Activated naive CD4-positive, alpha-beta T cell treated with anti-CD3 and anti-CD28 coated beads for 36 hours (primary cell): Measurements from ENCODE around the gene MYORG. TPM values are rescaled to one million over a fixed set of nuclear protein-coding genes. Genes with fewer than 3 reads are reported as not detected.
A peak's percentile ranks its signal among the peaks of the same experiment; 100 is the strongest.

ENCODE experiments used
- CTCF ChIA-PET: fragments of 350-600 bp; sonication (Branson Sonifier 250); formaldehyde crosslinking; loops from one replicate; lab custom pipeline; 2021; ENCODE audit warnings: antibody characterized with exemption; lab: Charles Lee
- DNase-seq: peaks from one replicate; pipeline ENCODE4 v3.0.0-alpha.2; 2020
- H3K27ac Mint-ChIP-seq: one replicate; pipeline ENCODE4 v1.8.0; 2021; ENCODE audit warnings: mild to moderate bottlenecking, mixed read lengths
- H3K27me3 Mint-ChIP-seq: one replicate; pipeline ENCODE4 v1.8.0; 2021; ENCODE audit warnings: low read depth, mixed read lengths
- H3K36me3 Mint-ChIP-seq: one replicate; pipeline ENCODE4 v1.8.0; 2021; ENCODE audit warnings: low read depth, mixed read lengths
- H3K4me1 Mint-ChIP-seq: one replicate; pipeline ENCODE4 v1.8.0; 2021; ENCODE audit warnings: low read depth, mixed read lengths
- H3K4me3 Mint-ChIP-seq: one replicate; pipeline ENCODE4 v1.8.0; 2021; ENCODE audit warnings: mild to moderate bottlenecking, moderate library complexity, mixed read lengths
- H3K9me3 Mint-ChIP-seq: one replicate; pipeline ENCODE4 v1.8.0; 2021; ENCODE audit warnings: mixed read lengths
- intact Hi-C: fragments of 100-400 bp; cut with micrococcal nuclease; formaldehyde crosslinking; loops from one replicate; pipeline ENCODE4 v1.15.1; 2023
- total RNA-seq, 2 experiments: library from RNA; stranded (reverse); gene quantifications; one replicate each; pipeline ENCODE4 v1.2.3, GENCODE V29; 2021

The MYORG gene
- total RNA-seq = 1 to 10 TPM; 1.1 to 2.0 TPM

GRCh38 chr9:34376596-34377403, at the start of gene MYORG:
MYORG (minus strand) TSS chr9:34376898; CDS start chr9:34372943, 3,955 bp downstream.
- Mint-ChIP-seq H3K27me3 (no peaks in the 10 kb centered on the region), H3K9me3 (no peaks in the 10 kb centered on the region), H3K4me3 (peak within 1 kb of the TSS; percentile 80), H3K4me1 (peaks cover 30% of the 10 kb centered on the region), H3K27ac (no peak within 1 kb of the TSS), H3K36me3 (no peaks in the 10 kb centered on the region)
- DNase-seq = peak; percentile 97
- CTCF ChIA-PET = interaction anchor here (0.6 to 6.4 kb wide), 8 partner anchors 27 to 227 kb away, joined by 3 to 89 read pairs (median 3); no protein-coding TSS in a partner anchor
- intact Hi-C loops = loop anchor here (1.0 to 5.0 kb wide), 3 partner anchors 48 to 611 kb away; partner anchors contain the start of genes DCAF12, DNAJB5, KIF24 and NUDT2

GRCh38 chr9:34419716-34420504, 43.2 kb upstream of the MYORG start:
- no peak for DNase-seq
- CTCF ChIA-PET = interaction anchor here (1.4 to 5.1 kb wide), 2 partner anchors 16 to 81 kb away, joined by 3 to 19 read pairs; no protein-coding TSS in a partner anchor
- H3K36me3 Mint-ChIP-seq = no peaks in the 10 kb centered on the region
- intact Hi-C loops = no loop called here
- no peak overlapping the region for H3K4me3 Mint-ChIP-seq
- H3K9me3 Mint-ChIP-seq = no peaks in the 10 kb centered on the region
- H3K27me3 Mint-ChIP-seq = no peaks in the 10 kb centered on the region
- H3K4me1 Mint-ChIP-seq = no peaks in the 10 kb centered on the region
- no peak overlapping the region for H3K27ac Mint-ChIP-seq

GRCh38 chr9:34417734-34418133, 41.0 kb upstream of the MYORG start:
- Mint-ChIP-seq H3K36me3 (no peaks in the 10 kb centered on the region), H3K9me3 (no peaks in the 10 kb centered on the region), H3K4me1 (no peaks in the 10 kb centered on the region), H3K4me3 (no peak overlapping the region), H3K27ac (no peak overlapping the region), H3K27me3 (no peaks in the 10 kb centered on the region)
- no peak for DNase-seq
- intact Hi-C loops = no loop called here
- CTCF ChIA-PET = interaction anchor here (0.6 to 1.1 kb wide), 3 partner anchors 21 to 186 kb away, joined by 3 read pairs; no protein-coding TSS in a partner anchor

GRCh38 chr9:34413231-34413852, 36.6 kb upstream of the MYORG start:
- H3K4me1 Mint-ChIP-seq = no peaks in the 10 kb centered on the region
- no peaks in the 10 kb centered on the region for H3K27me3 Mint-ChIP-seq
- peak; percentile 68 for DNase-seq
- intact Hi-C loops = no loop called here
- H3K27ac Mint-ChIP-seq = no peak overlapping the region
- CTCF ChIA-PET = interaction anchor here (1.0 to 2.7 kb wide), 3 partner anchors 10 to 190 kb away, joined by 3 to 12 read pairs (median 3); no protein-coding TSS in a partner anchor
- H3K4me3 Mint-ChIP-seq = no peak overlapping the region
- no peaks in the 10 kb centered on the region for H3K36me3 Mint-ChIP-seq
- no peaks in the 10 kb centered on the region for H3K9me3 Mint-ChIP-seq

GRCh38 chr9:34412336-34412735, 35.6 kb upstream of the MYORG start:
- no peaks in the 10 kb centered on the region for H3K36me3 Mint-ChIP-seq
- intact Hi-C loops = no loop called here
- H3K27me3 Mint-ChIP-seq = no peaks in the 10 kb centered on the region
- no peaks in the 10 kb centered on the region for H3K9me3 Mint-ChIP-seq
- CTCF ChIA-PET = interaction anchor here (1.0 to 2.7 kb wide), 2 partner anchors 9 to 191 kb away, joined by 3 to 12 read pairs; no protein-coding TSS in a partner anchor
- H3K27ac Mint-ChIP-seq = no peak overlapping the region
- DNase-seq = no peak
- H3K4me3 Mint-ChIP-seq = no peak overlapping the region
- H3K4me1 Mint-ChIP-seq = no peaks in the 10 kb centered on the region

- no peaks in the 10 kb centered on the region for H3K9me3 Mint-ChIP-seq
- H3K4me3 Mint-ChIP-seq = no peak overlapping the region
- H3K36me3 Mint-ChIP-seq = no peaks in the 10 kb centered on the region
- no peaks in the 10 kb centered on the region for H3K4me1 Mint-ChIP-seq
- no peak for DNase-seq
- H3K27ac Mint-ChIP-seq = no peak overlapping the region
- no peaks in the 10 kb centered on the region for H3K27me3 Mint-ChIP-seq
- intact Hi-C loops = no loop called here
- CTCF ChIA-PET = interaction anchor here (0.7 kb wide), 1 partner anchor 99 kb away, joined by 3 read pairs; no protein-coding TSS in a partner anchor
These were observed 32.5 kb upstream of the MYORG start for GRCh38 chr9:34409154-34409553.

- no peaks in the 10 kb centered on the region for H3K36me3 Mint-ChIP-seq
- no peaks in the 10 kb centered on the region for H3K4me1 Mint-ChIP-seq
- H3K9me3 Mint-ChIP-seq = no peaks in the 10 kb centered on the region
- DNase-seq = no peak
- H3K27ac Mint-ChIP-seq = no peak overlapping the region
- CTCF ChIA-PET = no interaction called here
- H3K27me3 Mint-ChIP-seq = no peaks in the 10 kb centered on the region
- intact Hi-C loops = no loop called here
- no peak overlapping the region for H3K4me3 Mint-ChIP-seq
These were observed 31.5 kb upstream of the MYORG start for GRCh38 chr9:34408173-34408572.

- Mint-ChIP-seq H3K4me1 (no peaks in the 10 kb centered on the region), H3K27me3 (no peaks in the 10 kb centered on the region), H3K4me3 (no peak overlapping the region), H3K36me3 (peaks cover 2% of the 10 kb centered on the region), H3K9me3 (no peaks in the 10 kb centered on the region), H3K27ac (no peak overlapping the region)
- DNase-seq = no peak
- CTCF ChIA-PET = interaction anchor here (2.8 to 4.9 kb wide), 2 partner anchors 97 to 186 kb away, joined by 18 to 77 read pairs; no protein-coding TSS in a partner anchor
- intact Hi-C loops = no loop called here
These were observed 29.5 kb upstream of the MYORG start for GRCh38 chr9:34406219-34406618.

GRCh38 chr9:34405719-34406118, 29.0 kb upstream of the MYORG start:
- H3K36me3 Mint-ChIP-seq = peaks cover 2% of the 10 kb centered on the region
- DNase-seq = no peak
- no peaks in the 10 kb centered on the region for H3K4me1 Mint-ChIP-seq
- CTCF ChIA-PET = interaction anchor here (2.6 to 4.9 kb wide), 4 partner anchors 16 to 186 kb away, joined by 18 to 77 read pairs (median 19); no protein-coding TSS in a partner anchor
- no peaks in the 10 kb centered on the region for H3K27me3 Mint-ChIP-seq
- no peaks in the 10 kb centered on the region for H3K9me3 Mint-ChIP-seq
- no peak overlapping the region for H3K4me3 Mint-ChIP-seq
- H3K27ac Mint-ChIP-seq = no peak overlapping the region
- intact Hi-C loops = no loop called here

- Mint-ChIP-seq H3K9me3 (no peaks in the 10 kb centered on the region), H3K36me3 (peaks cover 6% of the 10 kb centered on the region), H3K27me3 (no peaks in the 10 kb centered on the region), H3K4me3 (no peak overlapping the region), H3K4me1 (no peaks in the 10 kb centered on the region), H3K27ac (no peak overlapping the region)
- intact Hi-C loops = loop anchor here (1.0 kb wide), 3 partner anchors 97 to 188 kb away; no protein-coding TSS in a partner anchor
- peak; percentile 79 for DNase-seq
- CTCF ChIA-PET = interaction anchor here (0.5 to 4.9 kb wide), 51 partner anchors 9 to 237 kb away, joined by 3 to 77 read pairs (median 5); partner anchors contain the start of gene MYORG
These were observed 27.1 kb upstream of the MYORG start for GRCh38 chr9:34403554-34404380.
